ENCODE measurements around the gene ERFE. TPM values are rescaled to one million over a fixed set of nuclear protein-coding genes. Genes with fewer than 3 reads are reported as not detected.

Gene ERFE
- polyA plus RNA-seq, 1 of the 3 experiments (the other 2 are of a cell fraction): 1.3 TPM

- H3K4me1 ChIP-seq (ENCODE audit: control insufficient read depth in 1 of 2, insufficient read depth in 2 of 2, low read depth in 1 of 2, low read length in 1 of 2): peaks cover 2 to 4% of the 10 kb centered on the region in 2 experiments; a peak in 1 of 4 replicates
- peak overlapping the region; percentile 67; the same call in 1 of the 2 replicates for H3K4me2 ChIP-seq
- H3K9me2 ChIP-seq: no peaks in the 10 kb centered on the region
- WGBS (ENCODE audit: low lambda C conversion rate): 17% methylated on average over 12 of the region's 52 CpGs
- peak overlapping the region; percentile 41; the same call in 1 of the 2 replicates for H3K9ac ChIP-seq
- no peaks in the 10 kb centered on the region for H3K36me3 ChIP-seq (replicated peaks in 1 of 2; ENCODE audit: control insufficient read depth in 1 of 2, insufficient read depth in 2 of 2, low read length in 1 of 2)
- POLR2A ChIA-PET: no interaction called here
- no peaks in the 10 kb centered on the region for H3F3A ChIP-seq (replicated peaks; ENCODE audit: insufficient read depth)
- no peaks in the 10 kb centered on the region for H3K79me2 ChIP-seq (ENCODE audit: insufficient read depth)
- DNase-seq: peak; percentile 83
- CTCF ChIA-PET: interaction anchor here (0.6 to 7.1 kb wide), 10 partner anchors 8 to 740 kb away, joined by 3 to 58 read pairs (median 4); no protein-coding TSS in a partner anchor
- H3K9me3 ChIP-seq: no peaks in the 10 kb centered on the region
- no peaks in the 10 kb centered on the region for H3K27me3 ChIP-seq (ENCODE audit: insufficient read depth)
- peak overlapping the region; percentile 70; the same call in 1 of the 2 replicates for H2AFZ ChIP-seq (ENCODE audit: low read depth)
- no peak for TF ChIP-seq ZBTB33 (IDR thresholded peaks at IDR 0.05; ENCODE audit: borderline replicate concordance, low read depth)
- no peak for TF ChIP-seq REST (IDR thresholded peaks at IDR 0.05; ENCODE audit: low read depth, low read length)
- no peak for TF ChIP-seq PBX3 (IDR thresholded peaks at IDR 0.05)
- TF ChIP-seq RAD21 (IDR thresholded peaks at IDR 0.05; ENCODE audit: low read length): no peak
- no peak for TF ChIP-seq RCOR1 (IDR thresholded peaks at IDR 0.05; ENCODE audit: low read length)
- TF ChIP-seq TEAD4 (IDR thresholded peaks at IDR 0.05; ENCODE audit: borderline replicate concordance, insufficient read depth): no peak
- TF ChIP-seq SMC3 (IDR thresholded peaks at IDR 0.05; ENCODE audit: low read depth, low read length): no peak
- TF ChIP-seq CHD2 (IDR thresholded peaks at IDR 0.05; ENCODE audit: low read length, partially characterized antibody): no peak
- no peak for TF ChIP-seq EZH2phosphoT487 (IDR thresholded peaks at IDR 0.05; ENCODE audit: borderline replicate concordance, low read depth)
- TF ChIP-seq MAX (IDR thresholded peaks at IDR 0.05; ENCODE audit: low read depth): no peak
- no peak for TF ChIP-seq POLR2AphosphoS5 (IDR thresholded peaks at IDR 0.05; ENCODE audit: low read depth, low read length)
- no peak for TF ChIP-seq NFIC (IDR thresholded peaks at IDR 0.05; ENCODE audit: borderline replicate concordance)
- no peak for TF ChIP-seq TCF12 (IDR thresholded peaks at IDR 0.05)
- no peak for TF ChIP-seq CTCF (IDR thresholded peaks at IDR 0.05)
- TF ChIP-seq FOXM1 (IDR thresholded peaks at IDR 0.05; ENCODE audit: low read depth): no peak
- TF ChIP-seq JUND (IDR thresholded peaks at IDR 0.05): no peak
- no peak overlapping the region for H3K27ac ChIP-seq (ENCODE audit: low read depth in 2 of 2, low read length in 1 of 2)
- peak overlapping the region; percentile 41 to 49; a peak in 3 of 4 replicates for H3K4me3 ChIP-seq (ENCODE audit: low read depth in 2 of 2, low read length in 1 of 2)
- H4K20me1 ChIP-seq (ENCODE audit: insufficient read depth): no peaks in the 10 kb centered on the region
These were observed 335 bp downstream of the ERFE start for GRCh38 chr2:238159071-238159539.
